ENCODE data around the gene FOXD4L1.
"Not testable (repeated sequence)": the region's sequence is repeated elsewhere in the genome, so short reads cannot be mapped to it uniquely, and the experiment has no call there.

Gene FOXD4L1

GRCh38 chr2:113503094-113504042, 4.9 kb downstream of the FOXD4L1 start:
- not testable (repeated sequence) for H3K27ac ChIP-seq (ENCODE audit: low read length); H3K27me3 ChIP-seq (ENCODE audit: low read depth, low read length); H3K9ac ChIP-seq (ENCODE audit: low read length); H4K20me1 ChIP-seq (ENCODE audit: insufficient read depth, low read length); H3K36me3 ChIP-seq (replicated peaks; ENCODE audit: low read depth, low read length); H3K4me3 ChIP-seq (ENCODE audit: low read length); H3K9me3 ChIP-seq (ENCODE audit: insufficient read depth, low read length); H3K79me2 ChIP-seq (ENCODE audit: low read length); H2AFZ ChIP-seq (ENCODE audit: low read depth, low read length); H3K4me2 ChIP-seq (ENCODE audit: low read length); H3K4me1 ChIP-seq (ENCODE audit: low read length)

GRCh38 chr2:113504081-113504480, 5.6 kb downstream of the FOXD4L1 start:
- H2AFZ ChIP-seq (ENCODE audit: low read depth, low read length); H3K4me3 ChIP-seq (ENCODE audit: low read length); H3K79me2 ChIP-seq (ENCODE audit: low read length); H3K36me3 ChIP-seq (replicated peaks; ENCODE audit: low read depth, low read length); H3K27ac ChIP-seq (ENCODE audit: low read length); H3K4me2 ChIP-seq (ENCODE audit: low read length); H4K20me1 ChIP-seq (ENCODE audit: insufficient read depth, low read length); H3K9ac ChIP-seq (ENCODE audit: low read length); H3K9me3 ChIP-seq (ENCODE audit: insufficient read depth, low read length); H3K27me3 ChIP-seq (ENCODE audit: low read depth, low read length); H3K4me1 ChIP-seq (ENCODE audit: low read length): not testable (repeated sequence)

DNA sequence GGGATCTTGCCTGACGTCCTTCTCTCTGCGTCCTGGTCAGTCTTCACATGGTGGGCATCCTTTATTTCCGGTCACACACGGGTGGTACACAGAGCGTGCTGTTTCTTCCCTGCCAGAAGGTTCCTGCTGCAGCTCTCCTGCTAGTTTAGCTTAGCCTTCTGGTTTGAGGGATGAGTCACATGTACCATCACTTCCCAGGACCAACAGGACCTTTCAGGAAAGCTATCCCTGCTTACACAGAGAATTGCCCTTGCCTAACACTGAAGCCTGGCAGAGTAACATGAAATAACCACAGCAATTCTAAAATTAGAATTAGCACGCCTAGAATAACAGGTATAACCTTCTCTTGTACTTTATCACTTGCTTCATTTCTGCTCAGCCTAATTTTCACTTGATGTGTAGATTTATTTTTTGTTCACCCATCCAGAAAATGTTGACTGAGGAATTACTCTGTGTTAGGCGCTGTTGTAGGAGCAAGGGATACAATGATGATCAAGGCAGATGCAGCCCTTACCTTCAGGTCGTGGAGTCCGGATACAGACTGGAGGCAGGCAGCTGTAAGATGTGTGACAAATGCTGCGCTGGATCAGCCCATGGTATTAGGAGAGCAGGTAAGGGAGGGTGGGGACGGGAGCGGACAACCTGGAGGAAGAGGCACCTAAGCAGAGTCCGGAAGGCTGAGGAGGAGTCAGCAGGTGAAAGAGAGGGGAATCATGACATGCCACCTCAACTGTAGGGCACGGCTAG, 9.1 kb downstream of the FOXD4L1 start:
- H2AFZ ChIP-seq (ENCODE audit: low read depth, low read length); H4K20me1 ChIP-seq (ENCODE audit: insufficient read depth, low read length); H3K9me3 ChIP-seq (ENCODE audit: insufficient read depth, low read length); H3K4me3 ChIP-seq (ENCODE audit: low read length); H3K27me3 ChIP-seq (ENCODE audit: low read depth, low read length); H3K36me3 ChIP-seq (replicated peaks; ENCODE audit: low read depth, low read length); H3K27ac ChIP-seq (ENCODE audit: low read length); H3K9ac ChIP-seq (ENCODE audit: low read length); H3K4me2 ChIP-seq (ENCODE audit: low read length); H3K79me2 ChIP-seq (ENCODE audit: low read length); H3K4me1 ChIP-seq (ENCODE audit: low read length): not testable (repeated sequence)

GRCh38 chr2:113508187-113508586, 9.7 kb downstream of the FOXD4L1 start:
- not testable (repeated sequence) for H3K79me2 ChIP-seq (ENCODE audit: low read length)

DNA sequence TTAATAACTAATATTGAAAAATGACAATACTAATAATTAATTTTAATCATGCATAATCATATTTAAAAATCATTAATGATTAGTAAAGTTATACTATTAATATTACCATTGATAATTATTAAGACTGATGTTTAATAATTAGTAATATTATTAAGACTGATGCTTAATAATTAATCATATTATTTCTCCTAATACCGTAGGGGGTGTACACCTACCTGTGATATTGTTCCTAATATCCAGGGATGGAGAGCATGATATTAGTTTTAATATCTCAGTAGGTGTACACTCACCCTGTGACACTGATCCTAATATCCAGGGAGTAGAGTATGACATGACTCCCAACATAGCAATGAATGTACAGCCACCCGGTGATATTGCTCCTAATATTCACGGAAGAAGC, 12.4 kb downstream of the FOXD4L1 start:
- not testable (repeated sequence) for H3K4me1 ChIP-seq (ENCODE audit: low read length); H3K27ac ChIP-seq (ENCODE audit: low read length); H3K9ac ChIP-seq (ENCODE audit: low read length)

More at GRCh38 chr2:113508187-113508586, 9.7 kb downstream of the FOXD4L1 start:
- H3K4me3 ChIP-seq (ENCODE audit: low read length); H3K4me1 ChIP-seq (ENCODE audit: low read length); H2AFZ ChIP-seq (ENCODE audit: low read depth, low read length); H4K20me1 ChIP-seq (ENCODE audit: insufficient read depth, low read length); H3K27ac ChIP-seq (ENCODE audit: low read length); H3K9ac ChIP-seq (ENCODE audit: low read length); H3K36me3 ChIP-seq (replicated peaks; ENCODE audit: low read depth, low read length); H3K27me3 ChIP-seq (ENCODE audit: low read depth, low read length); H3K9me3 ChIP-seq (ENCODE audit: insufficient read depth, low read length); H3K4me2 ChIP-seq (ENCODE audit: low read length): not testable (repeated sequence)

DNA sequence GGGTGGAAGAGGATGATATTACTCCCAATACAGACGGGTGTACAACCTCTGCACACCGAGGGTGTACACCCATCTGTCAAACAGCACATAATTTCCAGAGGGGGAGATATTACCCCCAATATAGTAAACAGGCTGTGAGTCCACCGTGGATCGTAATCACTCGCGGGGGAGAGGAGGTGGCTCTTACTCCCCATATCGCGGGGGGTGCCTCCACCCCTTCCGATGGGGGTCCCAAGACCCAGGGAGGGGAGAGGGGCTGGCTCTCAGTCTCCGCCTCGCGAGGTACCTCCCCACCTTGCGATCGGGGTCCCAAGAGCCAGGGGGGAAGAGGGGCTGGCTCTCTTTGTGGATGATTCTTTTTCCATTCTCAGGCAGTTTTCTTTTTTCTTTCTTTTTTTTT, 13.4 kb downstream of the FOXD4L1 start:
- H3K36me3 ChIP-seq (replicated peaks; ENCODE audit: low read depth, low read length); H3K4me1 ChIP-seq (ENCODE audit: low read length); H3K9ac ChIP-seq (ENCODE audit: low read length); H3K9me3 ChIP-seq (ENCODE audit: insufficient read depth, low read length); H2AFZ ChIP-seq (ENCODE audit: low read depth, low read length); H4K20me1 ChIP-seq (ENCODE audit: insufficient read depth, low read length); H3K79me2 ChIP-seq (ENCODE audit: low read length); H3K4me3 ChIP-seq (ENCODE audit: low read length); H3K27me3 ChIP-seq (ENCODE audit: low read depth, low read length); H3K27ac ChIP-seq (ENCODE audit: low read length); H3K4me2 ChIP-seq (ENCODE audit: low read length): not testable (repeated sequence)

More for the DNA sequence above, 12.4 kb downstream of the FOXD4L1 start:
- H3K36me3 ChIP-seq (replicated peaks; ENCODE audit: low read depth, low read length); H3K27me3 ChIP-seq (ENCODE audit: low read depth, low read length); H3K9me3 ChIP-seq (ENCODE audit: insufficient read depth, low read length); H3K79me2 ChIP-seq (ENCODE audit: low read length); H2AFZ ChIP-seq (ENCODE audit: low read depth, low read length); H3K4me2 ChIP-seq (ENCODE audit: low read length); H3K4me3 ChIP-seq (ENCODE audit: low read length); H4K20me1 ChIP-seq (ENCODE audit: insufficient read depth, low read length): not testable (repeated sequence)

- not testable (repeated sequence) for H3K27ac ChIP-seq (ENCODE audit: low read length); H3K4me3 ChIP-seq (ENCODE audit: low read length); H3K36me3 ChIP-seq (replicated peaks; ENCODE audit: low read depth, low read length); H3K9me3 ChIP-seq (ENCODE audit: insufficient read depth, low read length); H3K4me1 ChIP-seq (ENCODE audit: low read length); H4K20me1 ChIP-seq (ENCODE audit: insufficient read depth, low read length); H3K9ac ChIP-seq (ENCODE audit: low read length); H2AFZ ChIP-seq (ENCODE audit: low read depth, low read length); H3K27me3 ChIP-seq (ENCODE audit: low read depth, low read length); H3K79me2 ChIP-seq (ENCODE audit: low read length); H3K4me2 ChIP-seq (ENCODE audit: low read length)
Measured at GRCh38 chr2:113515457-113515856, 17.0 kb downstream of the FOXD4L1 start.

- not testable (repeated sequence) for H3K4me3 ChIP-seq (ENCODE audit: low read length); H3K4me2 ChIP-seq (ENCODE audit: low read length); H3K27ac ChIP-seq (ENCODE audit: low read length); H3K9ac ChIP-seq (ENCODE audit: low read length); H3K9me3 ChIP-seq (ENCODE audit: insufficient read depth, low read length); H3K36me3 ChIP-seq (replicated peaks; ENCODE audit: low read depth, low read length); H2AFZ ChIP-seq (ENCODE audit: low read depth, low read length); H3K4me1 ChIP-seq (ENCODE audit: low read length); H3K79me2 ChIP-seq (ENCODE audit: low read length); H4K20me1 ChIP-seq (ENCODE audit: insufficient read depth, low read length); H3K27me3 ChIP-seq (ENCODE audit: low read depth, low read length)
Measured at GRCh38 chr2:113515995-113516394, 17.5 kb downstream of the FOXD4L1 start.

DNA sequence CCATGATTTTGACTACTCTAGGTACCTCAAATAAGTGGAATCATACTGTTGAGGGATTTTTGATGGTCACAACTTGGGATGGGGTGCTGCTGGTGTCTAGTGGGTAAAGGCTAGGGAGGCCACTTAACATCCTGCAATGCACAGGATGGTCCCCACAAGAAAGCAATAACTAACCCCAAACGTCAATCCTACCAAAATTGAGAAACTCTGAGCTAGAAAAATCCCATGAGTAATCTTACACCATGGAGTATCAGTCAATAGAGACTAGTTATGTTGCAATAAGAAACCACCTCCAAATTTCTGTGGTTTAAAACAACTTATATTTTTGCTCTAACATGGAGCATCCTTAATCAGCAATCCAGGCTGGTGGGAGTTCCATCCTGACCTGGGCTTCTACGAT, 18.6 kb downstream of the FOXD4L1 start:
- H3K9ac ChIP-seq (ENCODE audit: low read length); H3K4me2 ChIP-seq (ENCODE audit: low read length); H4K20me1 ChIP-seq (ENCODE audit: insufficient read depth, low read length); H3K9me3 ChIP-seq (ENCODE audit: insufficient read depth, low read length); H3K27me3 ChIP-seq (ENCODE audit: low read depth, low read length); H2AFZ ChIP-seq (ENCODE audit: low read depth, low read length); H3K4me3 ChIP-seq (ENCODE audit: low read length); H3K4me1 ChIP-seq (ENCODE audit: low read length); H3K36me3 ChIP-seq (replicated peaks; ENCODE audit: low read depth, low read length); H3K79me2 ChIP-seq (ENCODE audit: low read length); H3K27ac ChIP-seq (ENCODE audit: low read length): not testable (repeated sequence)

All from OCI-LY3 (cell line).